ENCODE data around the gene SLC22A14.

GRCh38 chr3:38253704-38254103, 28.4 kb upstream of the SLC22A14 start:
- TF ChIP-seq ELF4 (CRISPR knock-in tag; IDR thresholded peaks at IDR 0.05; ENCODE audit: low read depth) (no peak), NFYB (CRISPR knock-in tag; conservative IDR thresholded peaks at IDR 0.05; ENCODE audit: low read depth) (no peak), EMX1 (CRISPR knock-in tag; IDR thresholded peaks at IDR 0.05) (no peak), NFE2L1 (CRISPR knock-in tag; IDR thresholded peaks at IDR 0.05) (no peak), NR3C1 (CRISPR knock-in tag; conservative IDR thresholded peaks at IDR 0.05; ENCODE audit: low read depth) (no peak), CTCF (IDR thresholded peaks at IDR 0.05) (no peak), SMAD4 (CRISPR knock-in tag; IDR thresholded peaks at IDR 0.05) (no peak), E2F4 (CRISPR knock-in tag; IDR thresholded peaks at IDR 0.05; ENCODE audit: borderline replicate concordance, low read depth) (no peak), SMAD3 (CRISPR knock-in tag; IDR thresholded peaks at IDR 0.05; ENCODE audit: borderline replicate concordance) (no peak), MAX (CRISPR knock-in tag; IDR thresholded peaks at IDR 0.05) (no peak), MXD4 (CRISPR knock-in tag; IDR thresholded peaks at IDR 0.05; ENCODE audit: borderline replicate concordance) (no peak), CREM (CRISPR knock-in tag; IDR thresholded peaks at IDR 0.05) (no peak)
